SK-N-MC (cell line): Measurements from ENCODE around the gene EPC2.

Experiments used
- EZH2 ChIP-seq: fragments of 200-600 bp; sonication (generic); IDR thresholded peaks from one replicate; pipeline ENCODE4 v1.6.1; 2017; ENCODE audit warnings: antibody characterized with exemption
- FOXP2 ChIP-seq: optimal IDR thresholded peaks from 2 replicates; pipeline ENCODE3; 2011; ENCODE audit warnings: mild to moderate bottlenecking, moderate library complexity; ENCODE audit not compliant: insufficient read depth; ENCODE audit errors: extremely low read length, control extremely low read depth
- POLR2AphosphoS5 ChIP-seq: IDR thresholded peaks from 2 replicates; pipeline ENCODE4 v1.6.1; 2012; ENCODE audit warnings: mild to moderate bottlenecking, low read depth, low read length, borderline replicate concordance

DNA sequence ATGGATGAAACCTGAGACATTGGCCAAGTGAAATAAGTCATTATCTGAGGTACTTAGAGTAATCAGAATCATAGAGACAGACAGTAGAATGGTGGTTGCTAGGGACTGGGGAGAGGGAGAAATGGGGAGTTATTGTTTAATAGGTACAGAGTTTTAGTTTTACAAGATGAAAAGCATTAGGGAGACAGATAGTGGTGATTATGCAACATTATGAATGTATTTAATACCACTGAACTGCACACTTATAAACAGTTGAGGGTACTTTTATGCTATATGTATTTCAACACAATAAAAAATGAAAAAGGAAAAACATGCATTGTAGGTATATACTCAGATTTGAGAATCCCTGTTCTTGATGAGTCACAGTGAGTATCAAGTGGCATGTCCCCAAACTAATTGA lies 59.7 kb downstream of the EPC2 start:
- TF ChIP-seq EZH2 = no peak
- no peak for TF ChIP-seq POLR2AphosphoS5
- no peak for TF ChIP-seq FOXP2
